ENCODE data around the gene SASS6. TPM values are rescaled to one million over a fixed set of nuclear protein-coding genes. Genes with fewer than 3 reads are reported as not detected.

The SASS6 gene
- total and polyA plus RNA-seq, 9 of the 15 experiments (the other 6 are each of a cell fraction or from before 2014, with no cell fraction given): 11.6 to 34.1 (median 18.0) TPM

DNA sequence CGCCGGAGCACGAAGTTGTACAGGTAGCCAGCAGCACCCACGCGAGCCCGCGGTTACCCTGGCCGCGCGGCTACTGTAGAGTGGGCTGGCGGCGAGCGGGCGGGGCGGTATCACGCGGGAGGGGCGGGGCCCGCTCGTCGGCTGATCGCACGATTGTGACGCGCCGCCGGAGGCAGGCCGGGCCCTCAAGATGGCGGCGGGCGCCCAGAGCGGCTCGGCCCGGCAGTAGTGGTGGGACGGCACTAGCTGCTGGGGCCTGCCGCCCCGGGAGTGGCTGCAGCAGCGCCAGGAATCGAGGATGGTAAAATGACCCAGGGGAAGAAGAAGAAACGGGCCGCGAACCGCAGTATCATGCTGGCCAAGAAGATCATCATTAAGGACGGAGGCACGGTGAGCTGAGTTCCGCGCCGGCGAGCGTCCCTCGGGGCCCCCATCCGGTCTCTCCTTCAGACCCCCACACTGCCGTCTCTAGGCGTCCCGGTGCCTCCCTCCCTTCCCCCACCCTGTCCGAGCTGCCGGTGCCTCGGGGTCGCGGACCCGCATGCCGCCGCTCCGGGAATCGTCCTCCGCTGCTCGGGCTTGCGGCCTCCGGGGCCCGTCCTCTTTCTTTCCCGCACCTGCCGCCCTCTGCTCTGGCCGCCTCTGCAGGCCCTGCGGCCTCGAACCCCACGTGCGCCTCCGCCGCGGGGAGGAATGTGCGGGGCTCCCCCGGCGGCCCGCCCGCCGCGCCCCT, 94.6 kb downstream of the SASS6 start (continued):
- TF ChIP-seq, protein P1, sequence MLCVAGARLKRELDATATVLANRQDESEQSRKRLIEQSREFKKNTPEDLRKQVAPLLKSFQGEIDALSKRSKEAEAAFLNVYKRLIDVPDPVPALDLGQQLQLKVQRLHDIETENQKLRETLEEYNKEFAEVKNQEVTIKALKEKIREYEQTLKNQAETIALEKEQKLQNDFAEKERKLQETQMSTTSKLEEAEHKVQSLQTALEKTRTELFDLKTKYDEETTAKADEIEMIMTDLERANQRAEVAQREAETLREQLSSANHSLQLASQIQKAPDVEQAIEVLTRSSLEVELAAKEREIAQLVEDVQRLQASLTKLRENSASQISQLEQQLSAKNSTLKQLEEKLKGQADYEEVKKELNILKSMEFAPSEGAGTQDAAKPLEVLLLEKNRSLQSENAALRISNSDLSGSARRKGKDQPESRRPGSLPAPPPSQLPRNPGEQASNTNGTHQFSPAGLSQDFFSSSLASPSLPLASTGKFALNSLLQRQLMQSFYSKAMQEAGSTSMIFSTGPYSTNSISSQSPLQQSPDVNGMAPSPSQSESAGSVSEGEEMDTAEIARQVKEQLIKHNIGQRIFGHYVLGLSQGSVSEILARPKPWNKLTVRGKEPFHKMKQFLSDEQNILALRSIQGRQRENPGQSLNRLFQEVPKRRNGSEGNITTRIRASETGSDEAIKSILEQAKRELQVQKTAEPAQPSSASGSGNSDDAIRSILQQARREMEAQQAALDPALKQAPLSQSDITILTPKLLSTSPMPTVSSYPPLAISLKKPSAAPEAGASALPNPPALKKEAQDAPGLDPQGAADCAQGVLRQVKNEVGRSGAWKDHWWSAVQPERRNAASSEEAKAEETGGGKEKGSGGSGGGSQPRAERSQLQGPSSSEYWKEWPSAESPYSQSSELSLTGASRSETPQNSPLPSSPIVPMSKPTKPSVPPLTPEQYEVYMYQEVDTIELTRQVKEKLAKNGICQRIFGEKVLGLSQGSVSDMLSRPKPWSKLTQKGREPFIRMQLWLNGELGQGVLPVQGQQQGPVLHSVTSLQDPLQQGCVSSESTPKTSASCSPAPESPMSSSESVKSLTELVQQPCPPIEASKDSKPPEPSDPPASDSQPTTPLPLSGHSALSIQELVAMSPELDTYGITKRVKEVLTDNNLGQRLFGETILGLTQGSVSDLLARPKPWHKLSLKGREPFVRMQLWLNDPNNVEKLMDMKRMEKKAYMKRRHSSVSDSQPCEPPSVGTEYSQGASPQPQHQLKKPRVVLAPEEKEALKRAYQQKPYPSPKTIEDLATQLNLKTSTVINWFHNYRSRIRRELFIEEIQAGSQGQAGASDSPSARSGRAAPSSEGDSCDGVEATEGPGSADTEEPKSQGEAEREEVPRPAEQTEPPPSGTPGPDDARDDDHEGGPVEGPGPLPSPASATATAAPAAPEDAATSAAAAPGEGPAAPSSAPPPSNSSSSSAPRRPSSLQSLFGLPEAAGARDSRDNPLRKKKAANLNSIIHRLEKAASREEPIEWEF (CRISPR knock-in tag; IDR thresholded peaks at IDR 0.05): no peak
- TF ChIP-seq RB1 (IDR thresholded peaks at IDR 0.05; ENCODE audit: low read depth) (peak; percentile 81), TAF15 (IDR thresholded peaks at IDR 0.05; ENCODE audit: low read depth, low read length) (no peak), PURB (CRISPR knock-in tag; IDR thresholded peaks at IDR 0.05; ENCODE audit: low read depth) (no peak), ZNF780A (CRISPR knock-in tag; IDR thresholded peaks at IDR 0.05) (no peak), EZH2 (IDR thresholded peaks at IDR 0.05; ENCODE audit: borderline replicate concordance, low read depth, low read length) (no peak), HDGF (IDR thresholded peaks at IDR 0.05) (no peak), ZNF224 (CRISPR knock-in tag; IDR thresholded peaks at IDR 0.05) (no peak), NR1H2 (CRISPR knock-in tag; IDR thresholded peaks at IDR 0.05) (no peak), MED1 (CRISPR knock-in tag; IDR thresholded peaks at IDR 0.05; ENCODE audit: borderline replicate concordance) (no peak; the same call in 1 of the 2 replicates), ZNF57 (CRISPR knock-in tag; IDR thresholded peaks at IDR 0.05) (no peak), FOXK2 (conservative IDR thresholded peaks at IDR 0.05 in 1 of 2, IDR thresholded peaks at IDR 0.05 in 1 of 2; ENCODE audit: low read depth in 2 of 2) (no peak)
- TF ChIP-seq, protein P2, sequence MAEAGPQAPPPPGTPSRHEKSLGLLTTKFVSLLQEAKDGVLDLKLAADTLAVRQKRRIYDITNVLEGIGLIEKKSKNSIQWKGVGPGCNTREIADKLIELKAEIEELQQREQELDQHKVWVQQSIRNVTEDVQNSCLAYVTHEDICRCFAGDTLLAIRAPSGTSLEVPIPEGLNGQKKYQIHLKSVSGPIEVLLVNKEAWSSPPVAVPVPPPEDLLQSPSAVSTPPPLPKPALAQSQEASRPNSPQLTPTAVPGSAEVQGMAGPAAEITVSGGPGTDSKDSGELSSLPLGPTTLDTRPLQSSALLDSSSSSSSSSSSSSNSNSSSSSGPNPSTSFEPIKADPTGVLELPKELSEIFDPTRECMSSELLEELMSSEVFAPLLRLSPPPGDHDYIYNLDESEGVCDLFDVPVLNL (CRISPR knock-in tag; IDR thresholded peaks at IDR 0.05; ENCODE audit: low read depth): no peak

All from K562 (cell line).